Calu3 (cell line): ENCODE measurements around the gene APOL5. TPM values are rescaled to one million over a fixed set of nuclear protein-coding genes. Genes with fewer than 3 reads are reported as not detected.
"Not testable (repeated sequence)": the region's sequence is repeated elsewhere in the genome, so short reads cannot be mapped to it uniquely, and the experiment has no call there.

ENCODE experiments used
- BruUV-seq: library from RNA; stranded (reverse); fragments of 400-500 nt; replicated peaks from 2 replicates; lab custom pipeline; 2021; lab: Mats Ljungman, UMichigan
- CTCF ChIA-PET: fragments of 300-600 bp; sonication (Branson Sonifier 250); formaldehyde crosslinking; loops from one replicate; lab custom pipeline; 2022; ENCODE audit warnings: antibody characterized with exemption; lab: Charles Lee
- DNase-seq: peaks from one replicate; pipeline ENCODE4 v3.0.0; 2022
- H3K27ac Mint-ChIP-seq: one replicate; pipeline ENCODE4 v1.8.0; 2022; ENCODE audit warnings: mixed read lengths; ENCODE audit not compliant: unreplicated experiment
- H3K27me3 Mint-ChIP-seq: one replicate; pipeline ENCODE4 v1.8.0; 2022; ENCODE audit warnings: mixed read lengths; ENCODE audit not compliant: unreplicated experiment
- H3K36me3 Mint-ChIP-seq: one replicate; pipeline ENCODE4 v1.8.0; 2022; ENCODE audit warnings: mild to moderate bottlenecking, moderate library complexity, mixed read lengths; ENCODE audit not compliant: insufficient read depth, unreplicated experiment
- H3K4me1 Mint-ChIP-seq: one replicate; pipeline ENCODE4 v1.8.0; 2022; ENCODE audit warnings: mild to moderate bottlenecking, low read depth, mixed read lengths; ENCODE audit not compliant: unreplicated experiment
- H3K4me3 Mint-ChIP-seq: one replicate; pipeline ENCODE4 v1.8.0; 2022; ENCODE audit warnings: mild to moderate bottlenecking, low read depth, moderate library complexity, mixed read lengths; ENCODE audit not compliant: unreplicated experiment
- H3K9me3 Mint-ChIP-seq: one replicate; pipeline ENCODE4 v1.8.0; 2022; ENCODE audit warnings: low read depth, mixed read lengths; ENCODE audit not compliant: unreplicated experiment
- intact Hi-C: fragments of 100-400 bp; cut with micrococcal nuclease; formaldehyde crosslinking; loops from one replicate; pipeline ENCODE4 v1.10.0; 2022; ENCODE audit not compliant: unreplicated experiment
- total RNA-seq: library from RNA; stranded (reverse); gene quantifications from 2 replicates; pipeline ENCODE4 v1.2.3, GENCODE V29; 2022
- TF ChIP-seq, protein P1 (sequence below): fragments of 200-600 bp; IDR thresholded peaks from one replicate; pipeline ENCODE4 v1.8.0; 2022; ENCODE audit warnings: antibody characterized with exemption; ENCODE audit not compliant: unreplicated experiment

APOL5 gene
- total RNA-seq, 1 experiment from 2014 or later = not detected

DNA sequence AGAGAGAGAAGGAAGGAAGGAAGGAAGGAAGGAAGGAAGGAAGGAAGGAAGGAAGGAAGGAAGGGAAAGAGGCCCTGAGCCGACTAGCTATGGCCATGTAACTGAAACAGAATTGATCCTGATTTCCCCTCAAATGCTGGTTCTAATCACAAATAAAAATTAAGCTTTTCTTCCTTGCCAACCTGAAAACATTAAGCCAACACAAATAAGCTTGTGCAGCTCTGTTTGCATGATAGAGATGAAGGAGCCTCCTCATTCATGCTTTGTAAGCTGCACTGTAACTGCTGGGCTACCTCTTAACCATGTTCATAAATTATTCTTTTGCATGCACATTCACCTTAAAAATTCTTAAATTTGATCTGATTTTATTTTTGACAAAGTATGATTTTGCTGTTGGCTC is 27.7 kb upstream of the APOL5 start:
- intact Hi-C loops = no loop called here
- TF ChIP-seq, protein P1, sequence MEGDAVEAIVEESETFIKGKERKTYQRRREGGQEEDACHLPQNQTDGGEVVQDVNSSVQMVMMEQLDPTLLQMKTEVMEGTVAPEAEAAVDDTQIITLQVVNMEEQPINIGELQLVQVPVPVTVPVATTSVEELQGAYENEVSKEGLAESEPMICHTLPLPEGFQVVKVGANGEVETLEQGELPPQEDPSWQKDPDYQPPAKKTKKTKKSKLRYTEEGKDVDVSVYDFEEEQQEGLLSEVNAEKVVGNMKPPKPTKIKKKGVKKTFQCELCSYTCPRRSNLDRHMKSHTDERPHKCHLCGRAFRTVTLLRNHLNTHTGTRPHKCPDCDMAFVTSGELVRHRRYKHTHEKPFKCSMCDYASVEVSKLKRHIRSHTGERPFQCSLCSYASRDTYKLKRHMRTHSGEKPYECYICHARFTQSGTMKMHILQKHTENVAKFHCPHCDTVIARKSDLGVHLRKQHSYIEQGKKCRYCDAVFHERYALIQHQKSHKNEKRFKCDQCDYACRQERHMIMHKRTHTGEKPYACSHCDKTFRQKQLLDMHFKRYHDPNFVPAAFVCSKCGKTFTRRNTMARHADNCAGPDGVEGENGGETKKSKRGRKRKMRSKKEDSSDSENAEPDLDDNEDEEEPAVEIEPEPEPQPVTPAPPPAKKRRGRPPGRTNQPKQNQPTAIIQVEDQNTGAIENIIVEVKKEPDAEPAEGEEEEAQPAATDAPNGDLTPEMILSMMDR = no peak
- no TSS peak for BruUV-seq
- Mint-ChIP-seq H3K27me3 (peaks cover 19% of the 10 kb centered on the region), H3K27ac (no peak overlapping the region), H3K9me3 (no peaks in the 10 kb centered on the region), H3K36me3 (no peaks in the 10 kb centered on the region), H3K4me1 (no peaks in the 10 kb centered on the region), H3K4me3 (no peak overlapping the region)
- DNase-seq = no peak
- CTCF ChIA-PET = interaction anchor here (1.1 kb wide), 1 partner anchor 62 kb away, joined by 3 read pairs; no protein-coding TSS in a partner anchor

DNA sequence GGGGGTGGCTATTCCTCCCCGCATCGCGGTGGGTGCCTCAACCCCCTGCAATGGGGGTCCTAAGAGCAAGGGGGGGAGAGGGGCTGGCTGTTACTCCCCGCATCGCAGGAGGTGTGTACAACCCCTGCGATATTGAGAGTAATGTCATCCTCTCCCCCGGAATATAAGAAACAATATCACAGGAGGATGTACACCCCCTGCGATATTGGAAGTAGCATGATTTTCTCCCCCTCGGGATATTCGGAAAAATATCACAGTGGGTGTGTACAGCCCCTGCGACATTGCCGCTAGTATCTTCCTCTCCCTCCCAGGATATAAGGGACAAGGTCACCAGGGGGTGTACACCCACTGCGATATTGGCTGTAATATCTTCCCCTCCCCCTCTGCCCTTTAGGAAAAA is 22.5 kb upstream of the APOL5 start:
- DNase-seq = no peak
- no peaks in the 10 kb centered on the region for H3K36me3 Mint-ChIP-seq
- H3K27me3 Mint-ChIP-seq = peaks cover 8% of the 10 kb centered on the region
- BruUV-seq = no TSS peak
- intact Hi-C loops = no loop called here
- no peak overlapping the region for H3K4me3 Mint-ChIP-seq
- CTCF ChIA-PET = no interaction called here
- no peak overlapping the region for H3K27ac Mint-ChIP-seq
- H3K9me3 Mint-ChIP-seq = no peaks in the 10 kb centered on the region
- H3K4me1 Mint-ChIP-seq = no peaks in the 10 kb centered on the region
- TF ChIP-seq, protein P1 = no peak

DNA sequence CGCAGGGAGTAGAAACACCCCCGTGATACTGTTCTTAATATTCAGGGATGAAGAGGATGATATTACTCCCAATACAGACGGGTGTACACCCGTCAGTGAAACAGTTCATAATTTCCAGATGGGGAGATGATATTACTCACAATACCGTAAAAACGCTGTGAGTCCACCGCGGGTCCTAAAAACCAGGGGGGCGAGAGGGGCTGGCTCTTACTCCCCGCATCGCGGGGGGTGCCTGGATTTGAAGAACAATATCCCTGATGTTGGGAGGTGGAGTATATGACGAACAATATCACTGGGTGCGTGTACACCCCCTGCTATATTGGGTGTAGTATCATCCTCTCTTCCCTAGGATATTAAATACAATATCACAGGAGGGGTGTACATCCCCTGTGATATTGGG is 20.5 kb upstream of the APOL5 start:
- no peak for DNase-seq
- CTCF ChIA-PET = no interaction called here
- Mint-ChIP-seq H3K4me3 (no peak overlapping the region), H3K9me3 (no peaks in the 10 kb centered on the region), H3K36me3 (no peaks in the 10 kb centered on the region), H3K4me1 (no peaks in the 10 kb centered on the region), H3K27ac (no peak overlapping the region), H3K27me3 (no peaks in the 10 kb centered on the region)
- TF ChIP-seq, protein P1 = no peak
- no TSS peak for BruUV-seq
- intact Hi-C loops = no loop called here

DNA sequence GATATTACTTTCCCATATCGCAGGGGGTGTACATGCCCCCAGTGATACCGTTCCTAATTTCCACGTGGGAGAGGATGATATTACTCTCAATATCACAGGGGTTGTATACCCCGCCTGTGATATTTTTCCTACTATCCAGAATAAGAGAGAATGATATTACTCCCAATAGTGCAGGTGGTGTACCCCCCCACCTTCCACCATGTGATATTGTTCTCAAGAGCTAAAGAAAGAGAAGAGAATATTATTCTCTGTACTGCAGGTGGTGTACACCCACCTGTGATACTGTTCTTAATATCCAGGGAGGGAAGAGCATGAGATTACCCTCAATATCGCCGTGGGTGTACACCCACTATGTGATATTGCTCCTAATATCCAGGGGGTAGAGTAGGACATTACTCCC is 17.8 kb upstream of the APOL5 start:
- BruUV-seq, H3K9me3 Mint-ChIP-seq, intact Hi-C loops, H3K27me3 Mint-ChIP-seq, H3K27ac Mint-ChIP-seq, DNase-seq, CTCF ChIA-PET, H3K4me3 Mint-ChIP-seq, H3K4me1 Mint-ChIP-seq, H3K36me3 Mint-ChIP-seq: not testable (repeated sequence)

DNA sequence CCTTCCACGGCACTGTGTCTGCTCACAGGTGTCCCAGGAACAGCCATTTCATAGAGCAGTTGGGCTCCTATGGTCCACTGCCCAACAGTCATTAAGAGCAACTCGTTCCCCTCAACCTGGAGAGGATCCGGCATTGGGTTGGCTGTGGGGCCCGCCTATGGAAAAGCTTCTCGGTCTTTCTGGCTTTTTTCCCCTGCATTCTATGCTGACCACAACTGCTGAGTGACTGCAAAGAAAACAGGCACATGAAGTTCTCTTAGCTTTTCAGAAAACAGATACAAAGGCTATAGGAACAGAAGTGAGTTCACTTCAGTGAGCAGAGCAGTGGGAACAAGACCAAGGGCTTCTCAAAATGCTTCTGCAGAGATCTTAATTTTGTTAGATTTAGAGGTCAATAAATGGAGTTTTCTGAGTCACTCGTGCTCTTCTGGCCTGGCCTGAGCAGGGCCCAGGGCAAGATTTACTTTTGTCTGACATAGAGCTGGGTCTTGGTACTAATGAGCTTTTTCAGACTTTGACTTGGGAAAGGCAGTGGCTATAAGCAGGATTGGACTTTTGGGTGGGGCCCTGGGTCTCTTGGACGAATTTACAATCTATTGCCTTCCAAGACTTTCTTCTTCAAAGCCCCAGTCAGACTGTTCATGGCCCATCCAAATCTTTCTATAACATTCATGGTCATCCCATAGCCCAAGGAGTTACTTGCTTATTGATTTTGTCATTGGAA is 13.6 kb upstream of the APOL5 start:
- H3K27me3 Mint-ChIP-seq = no peaks in the 10 kb centered on the region
- CTCF ChIA-PET = no interaction called here
- DNase-seq = no peak
- H3K9me3 Mint-ChIP-seq = no peaks in the 10 kb centered on the region
- intact Hi-C loops = no loop called here
- no peak overlapping the region for H3K4me3 Mint-ChIP-seq
- no peaks in the 10 kb centered on the region for H3K4me1 Mint-ChIP-seq
- H3K27ac Mint-ChIP-seq = no peak overlapping the region
- H3K36me3 Mint-ChIP-seq = no peaks in the 10 kb centered on the region
- BruUV-seq = no TSS peak
- TF ChIP-seq, protein P1 = no peak
